ENCODE measurements around the gene CDK11B. TPM values are rescaled to one million over a fixed set of nuclear protein-coding genes. Genes with fewer than 3 reads are reported as not detected.
A peak's percentile ranks its signal among the peaks of the same experiment; 100 is the strongest.

CDK11B gene
- total RNA-seq, 1 donor from 2014 or later = 34.1 TPM

- no peak within 1 kb of the TSS for H3K27ac Mint-ChIP-seq (ENCODE audit: unreplicated experiment)
- no peaks in the 10 kb centered on the region for H3K9me3 Mint-ChIP-seq
- no peaks in the 10 kb centered on the region for H3K36me3 Mint-ChIP-seq (ENCODE audit: low read depth)
- peaks cover 46% of the 10 kb centered on the region for H3K27me3 Mint-ChIP-seq (ENCODE audit: low read depth)
- H3K4me3 Mint-ChIP-seq = peak within 1 kb of the TSS; percentile 80
- H3K4me1 Mint-ChIP-seq = no peaks in the 10 kb centered on the region
- TF ChIP-seq CTCF (conservative IDR thresholded peaks at IDR 0.05) = no peak
- no peak for DNase-seq (ENCODE audit: low read depth, low spot score)
These were observed 58.6 kb downstream of the CDK11B start, which contains the start of gene FNDC10 for GRCh38 chr1:1599935-1600860. TSS of gene FNDC10 (minus strand) at chr1:1600135. CDS start at chr1:1600015, 120 bp downstream.

- no peak for DNase-seq (ENCODE audit: low read depth, low spot score)
- peaks cover 46% of the 10 kb centered on the region for H3K27me3 Mint-ChIP-seq (ENCODE audit: low read depth)
- peak overlapping the region; percentile 80 for H3K4me3 Mint-ChIP-seq
- H3K27ac Mint-ChIP-seq (ENCODE audit: unreplicated experiment) = no peak overlapping the region
- H3K9me3 Mint-ChIP-seq = no peaks in the 10 kb centered on the region
- H3K36me3 Mint-ChIP-seq (ENCODE audit: low read depth) = no peaks in the 10 kb centered on the region
- H3K4me1 Mint-ChIP-seq = no peaks in the 10 kb centered on the region
- peak; percentile 24 for TF ChIP-seq CTCF (conservative IDR thresholded peaks at IDR 0.05)
These were observed 59.5 kb downstream of the CDK11B start for GRCh38 chr1:1599030-1599934.

GRCh38 chr1:1598720-1599029 lies 60.1 kb downstream of the CDK11B start:
- no peaks in the 10 kb centered on the region for H3K9me3 Mint-ChIP-seq
- H3K27me3 Mint-ChIP-seq (ENCODE audit: low read depth) = peaks cover 46% of the 10 kb centered on the region
- no peaks in the 10 kb centered on the region for H3K4me1 Mint-ChIP-seq
- no peak for TF ChIP-seq CTCF (conservative IDR thresholded peaks at IDR 0.05)
- no peak for DNase-seq (ENCODE audit: low read depth, low spot score)
- H3K4me3 Mint-ChIP-seq = peak overlapping the region; percentile 80
- H3K27ac Mint-ChIP-seq (ENCODE audit: unreplicated experiment) = no peak overlapping the region
- no peaks in the 10 kb centered on the region for H3K36me3 Mint-ChIP-seq (ENCODE audit: low read depth)

DNA sequence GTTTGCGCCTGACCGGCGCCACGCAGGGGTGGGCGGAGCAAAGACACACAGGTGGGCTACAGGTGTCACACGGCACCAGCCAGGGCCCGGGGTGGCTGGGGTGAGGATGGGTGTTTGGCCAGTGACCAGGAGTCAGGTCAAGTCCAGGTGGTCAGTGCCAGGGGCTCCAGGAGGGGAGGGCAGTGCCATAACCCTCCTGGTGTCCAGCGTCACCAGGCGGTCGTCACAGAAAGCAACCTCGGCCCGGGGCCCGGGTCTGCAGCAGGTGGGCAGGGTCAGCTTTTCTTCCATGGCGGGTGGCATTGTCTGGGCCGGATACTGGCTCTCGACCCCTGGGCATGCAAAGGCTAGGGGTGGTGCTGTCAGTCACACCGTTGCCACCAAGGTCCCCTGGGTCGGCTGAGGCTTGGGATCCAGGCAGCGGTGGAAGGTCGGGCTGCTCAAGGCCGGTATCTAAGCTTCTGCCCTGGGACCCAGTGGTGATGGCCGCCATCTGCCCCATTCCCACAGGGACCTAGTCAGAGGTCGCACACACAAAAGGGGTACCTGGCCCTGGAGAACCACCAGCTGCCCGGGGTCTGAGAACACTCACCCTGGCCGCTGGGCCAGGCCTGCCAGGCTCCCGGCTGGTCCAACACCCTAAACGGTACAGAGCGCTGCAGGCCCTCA lies 60.6 kb downstream of the CDK11B start:
- Mint-ChIP-seq H3K36me3 (ENCODE audit: low read depth) (no peaks in the 10 kb centered on the region), H3K4me1 (no peaks in the 10 kb centered on the region)
- no peak for DNase-seq (ENCODE audit: low read depth, low spot score)

More for the DNA sequence above, 60.6 kb downstream of the CDK11B start:
- H3K4me3 Mint-ChIP-seq = peak overlapping the region; percentile 81
- no peak overlapping the region for H3K27ac Mint-ChIP-seq (ENCODE audit: unreplicated experiment)
- no peaks in the 10 kb centered on the region for H3K9me3 Mint-ChIP-seq
- TF ChIP-seq CTCF (conservative IDR thresholded peaks at IDR 0.05) = no peak
- peaks cover 42% of the 10 kb centered on the region for H3K27me3 Mint-ChIP-seq (ENCODE audit: low read depth)

Data from neural crest cell (in vitro differentiated cells).